NCI-H187 (cell line): Measurements from ENCODE around the gene TRAPPC14.

Experiments
- DNase-seq, 2 experiments: peaks; one replicate each; lab custom pipeline; 2025; lab: John Stamatoyannopoulos, UW

TRAPPC14 gene

DNA sequence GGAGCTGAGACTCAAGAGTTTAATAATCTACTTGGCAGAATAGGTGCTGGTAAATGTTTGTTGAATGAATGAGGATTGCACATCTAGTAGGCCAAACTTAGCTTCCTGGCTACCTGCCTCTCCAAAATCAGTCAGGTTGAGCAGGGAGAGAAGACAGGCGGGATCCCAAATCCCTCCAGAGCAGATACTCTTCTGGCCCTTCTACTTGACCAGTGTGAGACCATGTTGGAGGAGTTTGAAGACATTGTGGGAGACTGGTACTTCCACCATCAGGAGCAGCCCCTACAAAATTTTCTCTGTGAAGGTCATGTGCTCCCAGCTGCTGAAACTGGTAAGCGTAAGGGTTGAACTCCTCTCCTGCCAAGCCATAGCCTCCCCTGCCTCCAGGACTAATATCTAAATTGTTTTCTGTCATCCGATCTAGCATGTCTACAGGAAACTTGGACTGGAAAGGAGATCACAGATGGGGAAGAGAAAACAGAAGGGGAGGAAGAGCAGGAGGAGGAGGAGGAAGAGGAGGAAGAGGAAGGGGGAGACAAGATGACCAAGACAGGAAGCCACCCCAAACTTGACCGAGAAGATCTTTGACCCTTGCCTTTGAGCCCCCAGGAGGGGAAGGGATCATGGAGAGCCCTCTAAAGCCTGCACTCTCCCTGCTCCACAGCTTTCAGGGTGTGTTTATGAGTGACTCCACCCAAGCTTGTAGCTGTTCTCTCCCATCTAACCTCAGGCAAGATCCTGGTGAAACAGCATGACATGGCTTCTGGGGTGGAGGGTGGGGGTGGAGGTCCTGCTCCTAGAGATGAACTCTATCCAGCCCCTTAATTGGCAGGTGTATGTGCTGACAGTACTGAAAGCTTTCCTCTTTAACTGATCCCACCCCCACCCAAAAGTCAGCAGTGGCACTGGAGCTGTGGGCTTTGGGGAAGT lies 34.0 kb downstream of the TRAPPC14 start:
- DNase-seq: no peak

DNA sequence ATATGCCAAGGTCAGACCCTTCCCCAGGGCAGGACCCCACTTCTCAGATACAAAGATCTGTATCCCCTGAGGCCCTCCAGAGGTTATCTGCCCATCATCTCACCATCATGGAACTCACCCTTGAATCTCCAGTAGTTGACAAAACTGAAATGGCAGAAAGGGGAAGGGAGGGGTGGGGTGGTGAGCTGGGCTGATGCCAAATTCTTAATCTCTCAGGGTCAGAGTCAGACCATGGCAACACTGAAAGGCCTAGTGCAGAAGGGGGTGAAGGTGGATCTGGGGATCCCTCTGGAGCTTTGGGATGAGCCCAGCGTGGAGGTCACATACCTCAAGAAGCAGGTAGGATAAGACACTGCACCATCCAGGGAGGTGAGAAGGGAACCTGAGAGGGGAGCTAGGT lies 36.0 kb downstream of the TRAPPC14 start:
- no peak for DNase-seq

DNA sequence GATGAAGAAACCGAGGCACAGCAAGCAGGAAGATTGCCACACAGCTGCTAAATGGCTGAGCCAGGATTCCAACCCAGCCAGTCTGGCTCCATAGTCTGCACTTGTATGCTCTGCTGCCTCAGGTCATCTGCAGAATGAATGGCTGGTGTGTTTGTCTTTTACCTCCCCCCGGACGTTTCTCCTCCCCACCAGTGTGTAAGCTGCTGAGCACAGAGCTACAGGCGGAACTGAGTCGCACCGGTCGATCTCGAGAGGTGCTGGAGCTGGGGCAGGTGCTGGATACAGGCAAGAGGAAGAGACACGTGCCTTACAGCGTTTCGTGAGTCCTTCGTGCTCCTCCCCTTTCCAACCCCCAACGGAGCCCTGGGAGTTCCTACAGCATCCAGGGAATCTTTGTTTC lies 36.5 kb downstream of the TRAPPC14 start:
- DNase-seq: peak; percentile 87 to 94

DNA sequence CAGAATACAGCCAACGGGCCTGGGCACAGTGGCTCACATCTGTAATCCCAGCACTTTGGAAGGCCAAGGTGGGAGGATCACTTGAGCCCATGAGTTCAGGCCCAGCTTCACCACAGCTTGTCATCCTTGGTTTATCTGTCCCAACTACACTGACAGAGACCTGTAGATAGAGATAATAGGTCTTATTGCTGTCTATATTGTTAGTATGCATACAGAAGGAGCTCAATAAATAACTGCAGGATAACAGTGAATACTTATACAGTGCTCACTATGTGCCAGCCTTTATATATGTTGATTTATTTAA lies 37.8 kb downstream of the TRAPPC14 start:
- no peak for DNase-seq

DNA sequence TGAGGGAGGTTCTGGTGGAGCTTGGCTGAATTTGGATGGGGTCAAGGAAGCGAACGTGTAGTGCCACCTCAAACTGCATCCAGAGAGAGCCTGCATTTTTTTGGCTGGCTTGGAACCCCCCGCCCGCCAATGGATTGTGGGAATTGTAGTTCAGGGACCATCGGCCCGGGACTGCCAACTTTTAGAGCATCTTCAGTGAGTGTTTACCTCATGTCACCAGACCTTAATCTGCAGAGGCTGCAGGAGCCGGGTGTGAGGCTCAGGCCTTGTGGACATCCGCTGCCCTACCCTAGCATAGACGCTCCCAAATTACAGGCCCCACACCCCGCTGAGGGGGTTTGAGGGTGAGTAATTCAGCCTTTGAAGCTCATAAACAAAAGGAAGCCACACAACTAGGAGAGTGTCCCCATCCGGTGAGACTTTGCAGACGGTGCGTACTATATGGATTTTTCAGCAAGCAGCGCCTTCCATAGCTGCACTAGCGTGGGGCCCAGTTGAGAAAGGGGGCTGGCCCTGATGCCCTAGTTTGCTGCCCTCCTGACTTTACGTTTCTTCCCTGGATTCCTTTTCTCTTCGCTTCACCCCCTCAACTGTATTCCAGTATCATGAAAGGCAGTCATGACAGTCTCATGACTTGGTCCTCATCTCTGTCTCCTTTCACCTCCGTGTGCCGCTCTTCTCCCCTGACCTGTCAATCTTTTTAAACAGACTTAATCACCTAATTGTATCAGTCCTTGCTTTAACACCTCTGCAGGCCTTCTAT lies 38.4 kb downstream of the TRAPPC14 start:
- no peak for DNase-seq

DNA sequence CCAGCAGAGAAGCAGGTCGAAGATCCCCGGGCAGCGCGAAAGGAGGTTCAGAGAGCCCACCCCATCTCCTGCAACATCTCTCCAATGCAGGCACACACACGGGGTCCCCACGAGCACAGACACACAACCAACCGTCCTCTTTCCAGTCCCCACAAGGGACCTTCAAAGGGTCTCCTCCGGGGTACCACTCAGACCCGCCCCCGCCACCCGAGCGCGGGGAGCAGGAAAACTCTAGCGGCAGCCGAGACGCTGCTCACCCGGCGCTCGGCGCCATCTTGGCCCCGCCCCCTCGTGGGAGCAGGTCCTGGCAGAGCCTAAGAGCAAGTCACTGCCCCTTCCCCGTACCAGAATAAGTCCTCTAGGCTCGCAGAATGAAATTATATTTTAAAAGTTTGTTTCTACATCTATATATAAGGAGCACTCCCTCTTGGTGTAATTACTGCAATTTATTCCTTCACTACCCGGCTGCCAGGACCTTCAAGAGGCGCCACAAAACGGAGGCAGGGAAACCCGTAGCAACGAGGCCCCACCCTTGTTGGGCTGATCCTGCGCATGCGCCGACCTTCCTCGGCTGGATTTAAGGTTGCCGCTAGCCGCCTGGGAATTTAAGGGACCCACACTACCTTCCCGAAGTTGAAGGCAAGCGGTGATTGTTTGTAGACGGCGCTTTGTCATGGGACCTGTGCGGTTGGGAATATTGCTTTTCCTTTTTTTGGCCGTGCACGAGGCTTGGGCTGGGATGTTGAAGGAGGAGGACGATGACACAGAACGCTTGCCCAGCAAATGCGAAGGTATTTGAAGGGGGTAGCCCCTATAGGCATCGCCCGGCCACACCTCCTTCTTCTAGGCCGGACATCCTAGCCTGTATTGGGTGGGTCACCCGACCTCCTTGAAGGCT lies 39.2 kb downstream of the TRAPPC14 start, which contains the start of the genes CNPY4 and TAF6:
Gene CNPY4 (plus strand): TSS at position 563 of the 898 bp plus-strand sequence. CDS start 111 bp downstream, at position 674.
Gene TAF6 (minus strand): TSS at position 287 of the 898 bp plus-strand sequence. CDS start 5,149 bp downstream, outside the sequence.
- DNase-seq: peak; percentile 93 to 97

DNA sequence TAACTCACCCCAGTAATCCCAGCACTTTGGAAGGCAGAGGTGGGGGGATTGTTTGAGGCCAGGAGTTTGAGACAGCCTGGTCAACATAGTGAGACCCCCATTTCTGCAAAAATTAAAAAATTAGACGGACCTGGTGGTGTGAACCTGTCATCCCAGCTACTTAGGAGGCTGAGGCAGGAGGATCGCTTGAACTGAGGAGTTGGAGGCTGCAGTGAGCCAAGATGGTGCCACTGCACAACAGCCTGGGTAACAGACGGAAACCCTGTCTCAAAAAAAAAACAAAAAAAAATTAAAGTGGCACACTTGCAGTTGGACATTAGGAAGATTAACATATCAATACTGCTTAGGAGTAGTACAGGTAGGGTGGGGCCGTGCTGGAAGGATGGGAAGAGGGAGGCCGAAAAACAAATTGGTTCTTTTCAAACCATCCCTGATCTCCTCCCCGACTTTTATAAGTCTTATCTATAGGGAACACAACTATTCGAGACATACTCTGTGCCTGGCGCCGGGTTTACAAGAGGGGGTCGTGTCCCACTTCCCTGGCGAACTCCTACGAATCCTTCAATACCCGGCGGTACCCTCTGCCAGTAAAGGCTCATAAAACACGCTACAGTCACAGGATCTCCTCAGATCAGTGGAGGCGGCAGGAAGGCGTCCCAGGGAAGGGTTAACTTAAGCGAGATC lies 40.0 kb downstream of the TRAPPC14 start:
- DNase-seq: no peak

DNA sequence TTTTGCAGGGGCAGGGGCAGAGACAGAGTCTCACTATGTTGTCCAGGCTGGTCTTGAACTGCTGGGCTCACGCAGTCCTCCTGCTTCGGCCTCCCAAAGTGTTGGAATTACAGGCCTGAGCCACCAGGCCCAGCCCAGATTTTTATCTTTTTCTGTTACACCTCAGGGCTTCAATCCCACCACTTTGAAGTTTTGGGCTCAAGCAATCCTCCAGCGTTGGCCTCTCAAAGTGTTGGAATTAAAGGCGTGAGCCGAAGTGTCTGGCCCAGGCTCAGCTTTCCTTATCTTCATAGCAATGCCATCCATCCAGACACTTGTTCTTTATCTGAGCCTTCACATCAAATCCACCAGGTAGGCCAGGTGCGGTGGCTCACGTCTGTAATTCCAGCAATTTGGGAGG lies 43.5 kb downstream of the TRAPPC14 start:
- no peak for DNase-seq

DNA sequence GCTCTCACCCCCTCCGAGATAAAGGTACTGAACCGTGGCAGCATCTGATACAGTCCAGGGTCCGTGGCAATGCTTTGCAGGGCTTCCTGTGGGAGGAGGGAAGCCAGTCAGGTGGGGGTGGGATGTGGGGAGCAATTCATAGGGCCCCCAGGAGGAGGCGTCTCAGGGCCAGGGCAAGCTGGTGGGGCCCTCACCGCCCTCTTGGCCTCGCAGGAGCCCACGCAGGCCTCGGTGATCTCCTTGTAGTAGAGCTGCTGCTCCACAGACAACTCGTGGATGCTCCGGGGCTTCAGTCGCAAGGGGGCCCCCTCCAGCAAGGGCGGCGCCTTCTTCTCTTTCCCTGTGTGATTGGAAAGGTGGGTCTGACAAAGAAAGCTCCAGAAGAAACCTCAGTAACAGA lies 46.6 kb downstream of the TRAPPC14 start:
- no peak for DNase-seq

DNA sequence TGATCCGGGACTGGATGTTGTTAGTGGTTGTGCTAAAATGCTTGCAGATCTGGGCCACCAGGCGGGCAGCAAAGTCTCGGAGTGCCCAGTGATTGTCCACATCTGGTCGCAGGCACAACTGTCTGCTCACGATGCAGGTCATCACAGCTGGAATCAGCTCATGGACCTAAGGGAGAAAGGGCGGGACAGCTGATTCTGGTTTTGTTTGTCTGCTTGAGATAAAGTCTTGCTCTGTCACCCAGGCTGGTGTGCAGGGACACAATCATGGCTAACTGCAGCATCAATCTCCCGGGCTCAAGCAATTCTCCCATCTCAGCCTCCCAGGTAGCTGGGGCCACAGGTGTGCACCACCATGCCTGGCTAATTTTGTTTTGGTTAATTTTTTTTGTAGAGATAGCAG lies 47.4 kb downstream of the TRAPPC14 start:
- no peak for DNase-seq

DNA sequence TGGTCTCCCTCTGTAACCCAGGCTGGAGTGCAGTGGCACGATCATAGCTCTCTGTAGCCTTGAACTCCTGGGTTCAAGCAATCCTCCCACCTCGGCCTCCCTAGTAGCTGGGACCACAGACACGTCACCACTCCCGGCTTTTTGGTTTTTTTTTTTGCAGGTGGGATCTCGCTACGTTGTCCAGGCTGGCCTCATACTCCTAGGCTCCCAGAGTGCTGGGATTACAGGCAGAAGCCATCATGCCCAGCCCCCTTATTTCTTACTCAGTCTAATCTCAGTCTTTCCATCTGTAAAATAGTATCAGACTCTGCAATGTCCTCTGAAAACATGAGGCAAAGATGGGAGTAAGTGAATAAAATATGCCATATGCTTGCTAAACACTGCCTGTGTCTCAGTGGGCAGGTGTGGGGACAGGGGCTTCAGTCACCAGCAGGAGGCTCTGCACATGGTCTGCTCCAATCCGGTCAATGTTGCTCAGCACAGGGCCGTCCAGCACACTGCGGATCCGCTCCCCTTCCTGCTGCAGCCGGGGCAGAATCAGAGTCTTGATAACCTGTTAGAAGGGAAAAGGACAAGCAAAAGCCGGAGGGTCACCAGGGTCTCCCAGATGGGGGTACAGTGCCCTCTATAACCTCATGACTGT lies 48.9 kb downstream of the TRAPPC14 start:
- DNase-seq: no peak

DNA sequence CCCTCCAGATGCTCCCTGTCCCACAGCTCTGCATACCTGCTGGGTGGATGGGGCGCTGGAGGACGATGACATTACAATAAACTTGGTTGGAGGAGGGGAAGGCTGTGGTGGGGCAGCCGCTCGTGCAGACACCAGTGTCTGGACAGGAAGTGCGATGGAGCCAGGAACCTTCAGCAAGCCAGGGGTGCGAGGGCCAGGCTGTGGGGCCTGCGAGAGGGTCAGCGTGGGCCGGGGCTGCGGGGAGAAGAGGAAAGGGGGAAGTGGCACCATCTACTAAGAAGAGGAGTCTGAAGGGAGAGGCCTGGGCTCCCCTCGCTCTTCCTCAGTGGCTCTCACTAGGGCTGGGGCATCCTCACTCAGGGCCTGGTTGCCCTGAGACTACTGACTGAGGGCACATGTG lies 50.6 kb downstream of the TRAPPC14 start:
- DNase-seq: no peak

DNA sequence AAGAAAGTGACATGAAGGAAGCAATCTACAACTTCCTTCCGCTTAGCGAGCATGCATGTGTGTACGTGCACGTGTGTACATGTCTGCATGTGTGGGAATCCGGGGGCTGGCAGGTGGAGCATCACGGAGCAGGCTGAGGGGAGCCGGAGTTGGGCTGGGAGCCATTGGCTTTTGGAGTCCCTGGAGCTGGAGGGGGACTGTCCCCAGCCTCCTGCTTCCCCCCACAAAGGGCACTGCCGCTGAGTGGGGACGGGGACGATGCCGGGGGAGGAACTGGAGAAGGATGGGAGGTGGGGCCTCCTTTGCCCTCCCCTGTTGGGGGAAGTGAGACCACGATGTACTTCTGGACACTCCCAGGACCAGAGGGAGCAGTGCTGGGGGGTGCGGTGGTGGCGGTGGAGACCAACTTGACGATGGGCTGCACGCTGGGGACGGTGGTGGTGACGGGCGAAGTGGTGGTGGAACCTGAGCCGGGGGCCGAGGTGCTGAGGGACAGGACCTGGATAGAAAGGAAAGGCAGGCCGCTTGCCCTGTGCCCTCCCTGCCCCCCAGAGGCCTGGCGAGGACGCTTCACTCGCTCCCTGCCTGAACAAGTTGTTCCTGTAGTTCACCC lies 51.3 kb downstream of the TRAPPC14 start:
- no peak for DNase-seq

DNA sequence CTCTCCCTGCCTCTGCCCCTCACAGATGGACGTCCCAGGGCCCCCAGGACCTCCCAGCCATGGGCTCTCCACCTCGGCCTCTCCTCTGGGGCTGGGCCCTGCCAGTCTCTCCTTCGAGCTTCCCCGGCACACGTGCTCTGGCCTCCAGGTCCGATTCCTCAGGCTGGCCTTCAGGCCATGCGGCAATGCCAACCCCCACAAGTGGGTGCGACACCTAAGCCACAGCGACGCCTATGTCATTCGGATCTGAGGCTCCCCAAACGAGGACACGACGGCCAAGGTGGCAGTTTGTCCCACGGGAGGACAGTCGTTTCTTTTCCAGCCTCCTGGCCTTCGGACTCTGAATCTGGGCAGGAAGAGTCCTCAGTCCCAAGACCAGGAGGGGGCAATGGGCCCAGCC lies 51.9 kb downstream of the TRAPPC14 start:
- DNase-seq: no peak

DNA sequence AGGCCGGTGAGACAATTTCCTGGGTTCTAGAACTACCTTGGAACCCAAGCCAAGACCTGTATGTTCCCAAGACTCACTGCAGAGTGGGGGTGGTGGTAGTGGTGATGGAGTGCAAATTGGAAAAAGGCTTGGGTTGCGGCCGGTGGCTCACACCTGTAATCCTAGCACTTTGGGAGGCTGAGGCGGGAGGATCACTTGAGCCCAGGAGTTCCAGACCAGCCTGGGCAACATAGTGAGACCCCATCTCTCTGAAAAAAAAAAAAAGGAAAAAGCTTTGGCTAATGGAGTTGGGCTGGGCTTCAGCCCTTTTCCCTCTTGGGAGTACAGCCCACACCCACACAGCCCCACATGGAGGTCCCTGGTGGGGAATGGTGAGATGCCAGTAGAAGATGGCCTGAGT lies 53.0 kb downstream of the TRAPPC14 start:
- DNase-seq: no peak
